GM12864 (cell line): Measurements from ENCODE around the gene RAP2C.
"Not testable (repeated sequence)": the region's sequence is repeated elsewhere in the genome, so short reads cannot be mapped to it uniquely, and the experiment has no call there.

Experiments
- DNase-seq: peaks from one replicate; pipeline ENCODE4 v3.0.0-alpha.2; 2011; ENCODE audit warnings: low read depth
- H3K4me3 ChIP-seq: 2 replicates; pipeline ENCODE4 v1.5.1; 2011; ENCODE audit warnings: mild to moderate bottlenecking, low read depth, low read length, control low read depth
- TF ChIP-seq, protein P1 (sequence below): IDR thresholded peaks from 2 replicates; pipeline ENCODE4 v1.5.1; 2011; ENCODE audit warnings: low read depth, mild to moderate bottlenecking, moderate library complexity, low read length, control low read depth, inconsistent platforms; ENCODE audit errors: missing control alignments

Gene RAP2C

DNA sequence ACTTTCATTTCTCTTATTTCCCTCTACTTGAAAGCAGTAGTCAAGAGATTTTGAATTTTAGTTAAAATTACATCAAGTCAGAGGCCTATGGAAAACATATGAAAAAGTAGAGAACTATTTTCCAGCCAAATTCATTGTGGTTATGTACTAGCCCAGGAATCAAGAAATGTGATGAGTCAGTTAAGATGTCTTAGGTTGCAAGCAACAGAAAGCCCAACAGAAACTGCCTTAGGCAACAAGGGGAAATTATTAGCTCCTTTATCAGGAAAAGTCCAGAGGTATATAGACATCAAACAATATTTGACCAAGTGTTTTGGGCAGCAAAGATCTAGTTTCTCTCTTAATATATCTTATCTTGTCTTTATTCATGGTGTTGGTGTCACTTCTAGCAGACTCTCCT, 53.6 kb downstream of the RAP2C start:
- TF ChIP-seq, protein P1, sequence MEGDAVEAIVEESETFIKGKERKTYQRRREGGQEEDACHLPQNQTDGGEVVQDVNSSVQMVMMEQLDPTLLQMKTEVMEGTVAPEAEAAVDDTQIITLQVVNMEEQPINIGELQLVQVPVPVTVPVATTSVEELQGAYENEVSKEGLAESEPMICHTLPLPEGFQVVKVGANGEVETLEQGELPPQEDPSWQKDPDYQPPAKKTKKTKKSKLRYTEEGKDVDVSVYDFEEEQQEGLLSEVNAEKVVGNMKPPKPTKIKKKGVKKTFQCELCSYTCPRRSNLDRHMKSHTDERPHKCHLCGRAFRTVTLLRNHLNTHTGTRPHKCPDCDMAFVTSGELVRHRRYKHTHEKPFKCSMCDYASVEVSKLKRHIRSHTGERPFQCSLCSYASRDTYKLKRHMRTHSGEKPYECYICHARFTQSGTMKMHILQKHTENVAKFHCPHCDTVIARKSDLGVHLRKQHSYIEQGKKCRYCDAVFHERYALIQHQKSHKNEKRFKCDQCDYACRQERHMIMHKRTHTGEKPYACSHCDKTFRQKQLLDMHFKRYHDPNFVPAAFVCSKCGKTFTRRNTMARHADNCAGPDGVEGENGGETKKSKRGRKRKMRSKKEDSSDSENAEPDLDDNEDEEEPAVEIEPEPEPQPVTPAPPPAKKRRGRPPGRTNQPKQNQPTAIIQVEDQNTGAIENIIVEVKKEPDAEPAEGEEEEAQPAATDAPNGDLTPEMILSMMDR: no peak
- DNase-seq: no peak
- no peak overlapping the region for H3K4me3 ChIP-seq

DNA sequence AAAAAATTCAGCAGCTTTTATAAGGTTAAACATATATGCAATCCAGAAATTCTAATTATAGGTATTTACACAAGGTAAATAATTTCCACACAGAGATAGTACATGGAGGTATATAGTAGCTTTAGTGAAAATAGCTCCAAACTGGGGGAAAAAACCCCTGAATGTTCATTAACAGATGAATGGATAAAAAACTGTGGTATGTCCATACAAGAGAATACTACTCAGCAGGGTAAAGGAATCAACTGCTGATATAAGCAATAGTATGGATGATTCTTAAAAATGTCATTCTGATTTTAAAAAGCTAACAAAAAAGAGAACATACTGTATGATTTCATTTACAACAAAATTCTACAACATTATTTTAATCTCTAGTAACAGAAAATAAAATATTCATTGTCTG, 54.2 kb downstream of the RAP2C start:
- TF ChIP-seq, protein P1: no peak
- no peak for DNase-seq
- H3K4me3 ChIP-seq: no peak overlapping the region

GRCh38 chrX:132163094-132163493, 56.2 kb downstream of the RAP2C start:
- not testable (repeated sequence) for DNase-seq, H3K4me3 ChIP-seq

GRCh38 chrX:132153166-132153565, 66.1 kb downstream of the RAP2C start:
- TF ChIP-seq, protein P1: no peak
- H3K4me3 ChIP-seq: no peak overlapping the region
- DNase-seq: no peak
